HEK293T (cell line): ENCODE data around the gene TMCO5A.

Source experiments
- BHLHE40 ChIP-seq: fragments of 450-650 bp; IDR thresholded peaks from 2 replicates; pipeline ENCODE4 v1.6.1; 2016; ENCODE audit warnings: mild to moderate bottlenecking, moderate library complexity, borderline replicate concordance
- CTBP1 ChIP-seq: fragments of 450-650 bp; IDR thresholded peaks from 2 replicates; pipeline ENCODE4 v1.6.1; 2016; ENCODE audit warnings: borderline replicate concordance
- ELF4 ChIP-seq: fragments of 450-650 bp; IDR thresholded peaks from 2 replicates; pipeline ENCODE4 v1.6.1; 2017; ENCODE audit warnings: antibody characterized with exemption
- FOXA1 ChIP-seq: fragments of 450-650 bp; IDR thresholded peaks from 2 replicates; pipeline ENCODE4 v1.6.1; 2016; ENCODE audit warnings: mild to moderate bottlenecking
- FOXK2 ChIP-seq: fragments of 450-650 bp; IDR thresholded peaks from 2 replicates; pipeline ENCODE4 v1.6.1; 2016; ENCODE audit warnings: mild to moderate bottlenecking
- FOXM1 ChIP-seq: fragments of 450-650 bp; IDR thresholded peaks from 2 replicates; pipeline ENCODE4 v1.6.1; 2017; ENCODE audit warnings: mild to moderate bottlenecking, borderline replicate concordance
- LEF1 ChIP-seq: fragments of 450-650 bp; IDR thresholded peaks from 2 replicates; pipeline ENCODE4 v1.6.1; 2017; ENCODE audit warnings: mild to moderate bottlenecking, borderline replicate concordance
- SP1 ChIP-seq: fragments of 450-650 bp; IDR thresholded peaks from 2 replicates; pipeline ENCODE4 v1.6.1; 2017
- TARDBP ChIP-seq: fragments of 450-650 bp; IDR thresholded peaks from 2 replicates; pipeline ENCODE4 v1.6.1; 2016
- ZNF384 ChIP-seq: fragments of 450-650 bp; IDR thresholded peaks from 2 replicates; pipeline ENCODE4 v1.6.1; 2016
- TF ChIP-seq, protein P1 (sequence below): fragments of 450-650 bp; IDR thresholded peaks from 2 replicates; pipeline ENCODE4 v1.6.1; 2016

DNA sequence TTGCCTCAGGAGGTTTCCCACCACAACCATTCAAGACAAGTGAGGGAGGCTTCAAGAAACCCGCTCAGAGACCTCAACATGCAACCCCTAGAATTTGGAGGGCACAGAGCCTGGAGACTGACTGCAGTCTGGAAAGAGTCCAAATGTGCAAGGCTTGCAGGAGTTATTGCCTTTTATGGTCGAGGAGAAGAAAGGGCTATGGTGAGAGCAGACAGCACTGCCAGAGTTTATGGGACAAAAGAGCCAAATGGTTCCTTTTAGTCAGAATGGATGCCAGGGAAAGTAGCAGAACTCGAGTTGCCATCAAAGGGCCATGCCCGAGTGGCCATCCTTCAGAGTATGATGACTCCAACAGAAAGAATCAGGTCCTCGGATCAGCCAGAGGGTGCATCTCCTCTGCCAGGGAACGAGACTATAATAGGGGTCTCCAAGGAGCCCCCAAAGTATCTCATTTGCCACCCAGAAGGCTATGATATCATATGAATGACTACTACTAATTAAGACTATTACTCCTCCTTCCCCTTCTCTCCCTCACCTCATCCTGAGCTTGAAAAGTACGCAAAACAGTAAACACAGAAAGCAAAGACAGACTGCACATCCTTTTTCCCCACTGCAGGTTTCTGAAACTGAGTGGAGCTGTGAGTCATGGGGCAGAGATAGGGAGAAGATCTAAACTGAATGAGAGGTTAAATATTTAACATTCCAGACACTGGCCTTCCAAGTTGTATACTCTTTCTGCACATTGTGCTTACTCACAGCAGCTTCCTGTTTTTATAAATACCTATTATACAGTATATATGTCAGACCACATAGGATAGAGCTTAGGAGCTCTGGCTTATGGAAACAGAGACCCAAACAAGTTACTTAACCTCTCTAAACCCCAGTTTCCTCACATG lies 33.9 kb upstream of the TMCO5A start:
- TF ChIP-seq CTBP1 (no peak), BHLHE40 (no peak), FOXA1 (no peak), SP1 (no peak), ELF4 (no peak), ZNF384 (no peak), TARDBP (no peak), FOXK2 (no peak), FOXM1 (no peak), LEF1 (no peak)
- TF ChIP-seq, protein P1, sequence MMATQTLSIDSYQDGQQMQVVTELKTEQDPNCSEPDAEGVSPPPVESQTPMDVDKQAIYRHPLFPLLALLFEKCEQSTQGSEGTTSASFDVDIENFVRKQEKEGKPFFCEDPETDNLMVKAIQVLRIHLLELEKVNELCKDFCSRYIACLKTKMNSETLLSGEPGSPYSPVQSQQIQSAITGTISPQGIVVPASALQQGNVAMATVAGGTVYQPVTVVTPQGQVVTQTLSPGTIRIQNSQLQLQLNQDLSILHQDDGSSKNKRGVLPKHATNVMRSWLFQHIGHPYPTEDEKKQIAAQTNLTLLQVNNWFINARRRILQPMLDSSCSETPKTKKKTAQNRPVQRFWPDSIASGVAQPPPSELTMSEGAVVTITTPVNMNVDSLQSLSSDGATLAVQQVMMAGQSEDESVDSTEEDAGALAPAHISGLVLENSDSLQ: no peak
